Lung (tissue), 12 donors: Measurements from ENCODE around the gene MED13L. TPM values are rescaled to one million over a fixed set of nuclear protein-coding genes. Genes with fewer than 3 reads are reported as not detected.

Experiments used
- ATAC-seq: fragments of 200-7000 bp; cut with Tn5 transposase; one replicate; pipeline ENCODE4 v1.9.1; 2020; ENCODE audit warnings: moderate number of reproducible peaks; ENCODE audit not compliant: insufficient read depth, low FRiP score
- DNase-seq, 3 donors: peaks; one replicate each; pipeline ENCODE4 v3.0.0-alpha.2; 2013 to 2017
- H3K27ac ChIP-seq, 2 donors: one replicate each; pipeline ENCODE4 v1.5.1; 2013; ENCODE audit warnings: mild to moderate bottlenecking in 2 of 2, moderate library complexity in 2 of 2, control low read depth in 1 of 2, inconsistent platforms in 1 of 2, low read depth in 1 of 2, low read length in 1 of 2
- H3K27me3 ChIP-seq, 3 donors: one replicate each; pipeline ENCODE4 v1.5.1; 2013; ENCODE audit warnings: low read length in 2 of 3; ENCODE audit not compliant: control insufficient read depth in 3 of 3, insufficient read depth in 3 of 3
- H3K36me3 ChIP-seq, 4 donors: one replicate each; pipeline ENCODE4 v1.5.1; 2013; ENCODE audit warnings: low read length in 4 of 4, mild to moderate bottlenecking in 1 of 4, moderate library complexity in 1 of 4; ENCODE audit not compliant: control insufficient read depth in 4 of 4, insufficient read depth in 4 of 4
- H3K4me1 ChIP-seq, 5 donors: one replicate each; pipeline ENCODE4 v1.5.1; 2013; ENCODE audit warnings: low read length in 5 of 5, mild to moderate bottlenecking in 2 of 5, moderate library complexity in 1 of 5; ENCODE audit not compliant: control insufficient read depth in 5 of 5, insufficient read depth in 5 of 5
- H3K4me3 ChIP-seq: one replicate; pipeline ENCODE4 v1.5.1; 2013; ENCODE audit warnings: mild to moderate bottlenecking, control low read depth, moderate library complexity
- H3K9ac ChIP-seq, 2 donors: one replicate each; pipeline ENCODE4 v1.5.1; 2013; ENCODE audit warnings: low read length in 2 of 2, control low read depth in 1 of 2; ENCODE audit not compliant: insufficient read depth in 1 of 2
- H3K9me3 ChIP-seq, 4 donors: one replicate each; pipeline ENCODE4 v1.5.1; 2013; ENCODE audit warnings: low read length in 3 of 4, mild to moderate bottlenecking in 1 of 4, moderate library complexity in 1 of 4; ENCODE audit not compliant: control insufficient read depth in 4 of 4, insufficient read depth in 3 of 4
- WGBS, 2 donors: extraction: QIAGEN DNeasy Blood & Tissue Kit; methylation state at CpG; one replicate each; pipeline ENCODE4 v1.1.7; 2013; 5-methylcytosine and 5-hydroxymethylcytosine counted together
- polyA plus RNA-seq, 2 donors: library from polyadenylated mRNA; stranded (reverse); fragments of 200-250 nt; gene quantifications; one replicate each; pipeline ENCODE4 v1.2.1, GENCODE V29; 2013
- total RNA-seq, 2 donors: library from RNA; depleted of rRNA in 1 of 2; stranded (reverse); fragments of >200 nt in 1 of 2; gene quantifications; one replicate each; pipeline ENCODE4 v1.2.1, GENCODE V29; 2014 to 2021
- TF ChIP-seq, protein P1 (sequence below): IDR thresholded peaks from 2 replicates; pipeline ENCODE4 v1.5.1; 2012; ENCODE audit warnings: mild to moderate bottlenecking; ENCODE audit errors: control extremely low read depth, extremely low read depth
- donor health status: control.
- donor health status: control.
- donor health status: Bipolar disorder and iron deficiency.
- donor health status: healthy.
- donor health status: DM: yes; HTN: yes; CAD: no.

The MED13L gene
- total and polyA plus RNA-seq, 4 donors, result 18.2 to 329 (median 71.4) TPM

DNA sequence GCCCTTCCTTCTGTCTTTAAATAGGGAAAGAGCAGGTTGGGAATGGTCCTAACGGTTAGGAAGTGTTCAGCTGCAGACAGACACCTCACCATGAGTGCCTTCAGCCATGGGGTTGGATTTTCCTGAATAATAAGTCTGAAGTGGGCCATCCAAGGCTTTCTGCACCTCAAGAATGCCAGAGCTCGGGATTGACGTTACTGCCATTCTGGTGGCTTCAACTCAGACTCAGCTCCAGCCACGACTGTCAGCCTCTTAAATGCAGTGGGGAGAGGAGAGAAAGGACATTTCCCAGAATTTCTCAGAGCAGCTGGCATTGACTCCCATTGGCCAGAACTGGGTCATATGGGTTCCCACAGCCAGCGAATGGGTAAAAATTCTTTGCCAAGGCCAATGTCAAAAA is 363.4 kb downstream of the MED13L start:
- DNase-seq, result no peak
- peaks cover 0 to 6% (median 0%) of the 10 kb centered on the region in 5 donors for H3K4me1 ChIP-seq
- no peaks in the 10 kb centered on the region for H3K36me3 ChIP-seq
- TF ChIP-seq, protein P1, sequence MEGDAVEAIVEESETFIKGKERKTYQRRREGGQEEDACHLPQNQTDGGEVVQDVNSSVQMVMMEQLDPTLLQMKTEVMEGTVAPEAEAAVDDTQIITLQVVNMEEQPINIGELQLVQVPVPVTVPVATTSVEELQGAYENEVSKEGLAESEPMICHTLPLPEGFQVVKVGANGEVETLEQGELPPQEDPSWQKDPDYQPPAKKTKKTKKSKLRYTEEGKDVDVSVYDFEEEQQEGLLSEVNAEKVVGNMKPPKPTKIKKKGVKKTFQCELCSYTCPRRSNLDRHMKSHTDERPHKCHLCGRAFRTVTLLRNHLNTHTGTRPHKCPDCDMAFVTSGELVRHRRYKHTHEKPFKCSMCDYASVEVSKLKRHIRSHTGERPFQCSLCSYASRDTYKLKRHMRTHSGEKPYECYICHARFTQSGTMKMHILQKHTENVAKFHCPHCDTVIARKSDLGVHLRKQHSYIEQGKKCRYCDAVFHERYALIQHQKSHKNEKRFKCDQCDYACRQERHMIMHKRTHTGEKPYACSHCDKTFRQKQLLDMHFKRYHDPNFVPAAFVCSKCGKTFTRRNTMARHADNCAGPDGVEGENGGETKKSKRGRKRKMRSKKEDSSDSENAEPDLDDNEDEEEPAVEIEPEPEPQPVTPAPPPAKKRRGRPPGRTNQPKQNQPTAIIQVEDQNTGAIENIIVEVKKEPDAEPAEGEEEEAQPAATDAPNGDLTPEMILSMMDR, result no peak
- no peak overlapping the region for H3K27ac ChIP-seq
- 81 to 86% methylated on average over 5 of the region's 5 CpGs for WGBS, 2 donors
- H3K9me3 ChIP-seq, result peaks cover 0 to 3% (median under 1%) of the 10 kb centered on the region in 4 donors
- H3K4me3 ChIP-seq, result no peak overlapping the region
- H3K27me3 ChIP-seq, result peaks cover 2 to 11% (median 4%) of the 10 kb centered on the region in 3 donors
- H3K9ac ChIP-seq, result no peak overlapping the region
- ATAC-seq, result no peak

DNA sequence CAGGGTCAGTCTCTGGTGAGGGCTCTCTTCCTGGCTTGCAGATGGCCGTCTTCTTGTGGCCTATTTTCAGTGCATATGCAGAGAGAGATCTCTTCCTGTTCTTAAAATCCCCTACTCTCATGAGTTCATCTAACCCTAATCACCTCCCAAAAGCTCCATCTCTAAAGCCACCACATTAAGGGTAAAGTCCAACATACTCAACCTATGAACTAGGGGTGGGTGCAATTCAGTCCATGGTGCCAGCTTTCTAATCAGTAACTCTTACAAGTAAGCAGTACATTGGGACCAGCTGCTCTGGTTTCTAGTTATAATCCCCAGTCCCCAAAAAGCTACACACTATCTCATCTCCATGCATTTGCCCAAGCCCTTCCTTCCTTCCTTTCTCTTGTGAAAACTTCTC is 365.1 kb downstream of the MED13L start:
- Histone ChIP-seq H3K9ac (no peak overlapping the region), H3K9me3 (peaks cover 0 to 3% (median under 1%) of the 10 kb centered on the region in 4 donors), H3K36me3 (no peaks in the 10 kb centered on the region), H3K27me3 (peaks cover 2 to 11% (median 4%) of the 10 kb centered on the region in 3 donors), H3K27ac (no peak overlapping the region), H3K4me3 (no peak overlapping the region), H3K4me1 (peaks cover 0 to 6% (median 0%) of the 10 kb centered on the region in 5 donors)
- WGBS, 2 donors, result 82 to 94% methylated on average over 1 of the region's 1 CpG
- no peak for ATAC-seq
- no peak for DNase-seq
- TF ChIP-seq, protein P1, result no peak

DNA sequence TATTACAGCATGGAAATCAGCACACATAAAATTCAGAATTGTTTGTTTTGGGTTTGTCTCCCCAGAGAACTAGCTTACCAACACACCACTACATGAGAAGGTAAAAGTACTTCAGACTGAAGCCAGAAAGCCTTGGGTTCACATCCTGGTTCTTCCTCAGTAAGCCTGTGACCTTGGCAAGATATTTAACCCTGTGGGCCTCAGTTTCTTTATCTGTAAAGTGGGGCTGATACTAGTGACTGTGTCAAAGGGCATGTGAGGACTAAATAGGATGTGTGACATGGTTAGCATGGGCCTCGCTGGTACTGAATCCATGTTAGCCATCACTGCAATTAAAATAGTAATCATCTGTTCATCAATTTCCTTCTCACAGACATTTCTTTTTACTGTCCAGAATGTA is 366.1 kb downstream of the MED13L start:
- DNase-seq (no peak), ATAC-seq (no peak)
- Histone ChIP-seq H3K27ac (no peak overlapping the region), H3K4me1 (no peaks in the 10 kb centered on the region), H3K4me3 (no peak overlapping the region), H3K9ac (no peak overlapping the region), H3K27me3 (peaks cover 0 to 6% (median 0%) of the 10 kb centered on the region in 3 donors), H3K9me3 (peaks cover 0 to 3% (median under 1%) of the 10 kb centered on the region in 4 donors), H3K36me3 (no peaks in the 10 kb centered on the region)
- TF ChIP-seq, protein P1, result no peak
- WGBS, 2 donors, result 85 to 88% methylated on average over 1 of the region's 1 CpG

DNA sequence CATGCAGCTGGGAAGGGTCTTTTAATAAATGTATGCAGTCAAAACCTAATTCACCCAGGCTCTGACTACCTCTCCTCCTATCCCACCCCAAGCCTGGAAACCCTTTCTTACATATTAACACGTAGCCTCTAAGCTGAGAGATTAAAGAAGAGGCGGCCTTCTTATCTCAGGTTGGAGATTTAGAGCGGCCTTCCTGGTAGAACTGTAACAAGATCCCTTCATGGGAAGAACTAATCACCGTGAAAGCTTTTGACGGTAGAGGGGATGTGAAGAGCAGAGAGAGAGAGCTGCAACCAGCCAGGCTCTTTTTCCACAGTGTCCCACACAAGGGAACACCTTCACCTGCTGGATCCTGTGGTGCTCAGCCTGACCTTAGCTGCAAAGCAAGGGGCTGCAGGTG is 367.4 kb downstream of the MED13L start:
- WGBS, 2 donors, result 56 to 58% methylated on average over 5 of the region's 5 CpGs
- H3K4me1 ChIP-seq, result no peaks in the 10 kb centered on the region
- peaks cover 0 to 5% (median 0%) of the 10 kb centered on the region in 3 donors for H3K27me3 ChIP-seq
- H3K27ac ChIP-seq, result no peak overlapping the region
- no peak overlapping the region for H3K4me3 ChIP-seq
- TF ChIP-seq, protein P1, result no peak
- H3K9ac ChIP-seq, result no peak overlapping the region
- peaks cover 0 to 3% (median under 1%) of the 10 kb centered on the region in 4 donors for H3K9me3 ChIP-seq
- H3K36me3 ChIP-seq, result no peaks in the 10 kb centered on the region
- DNase-seq (no peak), ATAC-seq (no peak)
